Astrocyte (in vitro differentiated cells and primary cell): ENCODE data around the gene TBC1D16. TPM values are rescaled to one million over a fixed set of nuclear protein-coding genes. Genes with fewer than 3 reads are reported as not detected.

Source experiments
- DNase-seq: peaks from one replicate; pipeline ENCODE4 v3.0.0-alpha.2; 2010; ENCODE audit warnings: low read depth
- FAIRE-seq: peaks from 2 replicates; lab custom pipeline; 2011; peaks lifted over from hg19 to GRCh38; lab: Jason Lieb, UNC
- H2AFZ ChIP-seq: 2 replicates; pipeline ENCODE4 v1.6.0; 2012; ENCODE audit warnings: low read depth, low read length, inconsistent platforms
- H3K27ac ChIP-seq: 2 replicates; pipeline ENCODE4 v1.5.1; 2011; ENCODE audit warnings: low read depth, low read length, inconsistent platforms
- H3K27me3 ChIP-seq: 2 replicates; pipeline ENCODE4 v1.6.0; 2011; ENCODE audit warnings: low read length, inconsistent platforms; ENCODE audit not compliant: insufficient read depth
- H3K36me3 ChIP-seq: 2 replicates; pipeline ENCODE4 v1.5.1; 2011; ENCODE audit warnings: low read length, inconsistent platforms; ENCODE audit not compliant: insufficient read depth
- H3K4me1 ChIP-seq: 2 replicates; pipeline ENCODE4 v1.5.1; 2011; ENCODE audit warnings: low read length, inconsistent platforms; ENCODE audit not compliant: insufficient read depth
- H3K4me2 ChIP-seq: 2 replicates; pipeline ENCODE4 v1.6.0; 2012; ENCODE audit warnings: low read length, inconsistent platforms
- H3K4me3 ChIP-seq: 2 replicates; pipeline ENCODE4 v1.5.1; 2011; ENCODE audit warnings: low read depth, mild to moderate bottlenecking, low read length, inconsistent platforms; ENCODE audit not compliant: insufficient read depth
- H3K79me2 ChIP-seq: 2 replicates; pipeline ENCODE4 v1.6.0; 2012; ENCODE audit warnings: mild to moderate bottlenecking, low read length, inconsistent platforms; ENCODE audit not compliant: insufficient read depth
- H3K9ac ChIP-seq: 2 replicates; pipeline ENCODE4 v1.6.0; 2012; ENCODE audit warnings: mild to moderate bottlenecking, low read length, inconsistent platforms
- H3K9me3 ChIP-seq: 2 replicates; pipeline ENCODE4 v1.5.1; 2012; ENCODE audit warnings: low read depth, mild to moderate bottlenecking, low read length, inconsistent platforms; ENCODE audit not compliant: insufficient read depth
- H4K20me1 ChIP-seq: 2 replicates; pipeline ENCODE4 v1.6.0; 2012; ENCODE audit warnings: low read length, inconsistent platforms; ENCODE audit not compliant: insufficient read depth
- H3K27ac Mint-ChIP-seq: one replicate; pipeline ENCODE4 v1.8.0; 2021; ENCODE audit warnings: mild to moderate bottlenecking, mixed read lengths; ENCODE audit not compliant: unreplicated experiment
- H3K27me3 Mint-ChIP-seq: one replicate; pipeline ENCODE4 v1.8.0; 2021; ENCODE audit warnings: low read depth, mixed read lengths; ENCODE audit not compliant: unreplicated experiment
- H3K36me3 Mint-ChIP-seq: one replicate; pipeline ENCODE4 v1.8.0; 2021; ENCODE audit warnings: low read depth, mixed read lengths; ENCODE audit not compliant: unreplicated experiment
- H3K4me1 Mint-ChIP-seq: one replicate; pipeline ENCODE4 v1.8.0; 2021; ENCODE audit warnings: low read depth, mixed read lengths; ENCODE audit not compliant: unreplicated experiment
- H3K4me3 Mint-ChIP-seq: one replicate; pipeline ENCODE4 v1.8.0; 2021; ENCODE audit warnings: mild to moderate bottlenecking, moderate library complexity, mixed read lengths; ENCODE audit not compliant: unreplicated experiment
- H3K9me3 Mint-ChIP-seq: one replicate; pipeline ENCODE4 v1.8.0; 2021; ENCODE audit warnings: mild to moderate bottlenecking, mixed read lengths; ENCODE audit not compliant: unreplicated experiment
- CTCF ChIP-seq: IDR thresholded peaks from 2 replicates; pipeline ENCODE4 v1.5.1; 2011; ENCODE audit warnings: low read depth, mild to moderate bottlenecking, inconsistent platforms, low read length, moderate library complexity; ENCODE audit not compliant: insufficient read depth
- EZH2 ChIP-seq: IDR thresholded peaks from 2 replicates; pipeline ENCODE4 v1.6.1; 2012; ENCODE audit warnings: mild to moderate bottlenecking, low read length, inconsistent platforms; ENCODE audit not compliant: insufficient read depth
- total RNA-seq: library from RNA; stranded (reverse); gene quantifications from 2 replicates; pipeline ENCODE4 v1.2.1, GENCODE V29; 2021

The TBC1D16 gene
- total RNA-seq, 1 donor from 2014 or later = 37.6 TPM

GRCh38 chr17:79977161-79977631, 58.5 kb downstream of the TBC1D16 start:
- Histone ChIP-seq H3K4me1 (peaks cover 6% of the 10 kb centered on the region), H3K4me2 (no peak overlapping the region), H3K36me3 (peaks cover 3% of the 10 kb centered on the region), H3K27ac (no peak overlapping the region), H2AFZ (no peak overlapping the region), H3K9me3 (no peaks in the 10 kb centered on the region), H3K79me2 (no peaks in the 10 kb centered on the region), H3K9ac (no peak overlapping the region), H3K4me3 (no peak overlapping the region), H3K27me3 (no peaks in the 10 kb centered on the region), H4K20me1 (peaks cover 40% of the 10 kb centered on the region)
- Mint-ChIP-seq H3K9me3 (no peaks in the 10 kb centered on the region), H3K36me3 (peaks cover 14% of the 10 kb centered on the region), H3K27me3 (no peaks in the 10 kb centered on the region), H3K27ac (no peak overlapping the region), H3K4me1 (peaks cover 3% of the 10 kb centered on the region), H3K4me3 (no peak overlapping the region)
- no peak for DNase-seq
- FAIRE-seq = no peak
- TF ChIP-seq CTCF (no peak), EZH2 (no peak)

- no peak overlapping the region for H3K4me3 Mint-ChIP-seq
- H3K27me3 Mint-ChIP-seq = no peaks in the 10 kb centered on the region
- H3K36me3 Mint-ChIP-seq = peaks cover 18% of the 10 kb centered on the region
- H3K4me3 ChIP-seq = no peak overlapping the region
- H3K4me1 ChIP-seq = peaks cover 6% of the 10 kb centered on the region
- peaks cover 3% of the 10 kb centered on the region for H3K36me3 ChIP-seq
- no peak overlapping the region for H3K27ac ChIP-seq
- no peaks in the 10 kb centered on the region for H3K9me3 Mint-ChIP-seq
- FAIRE-seq (no peak), DNase-seq (no peak)
- H2AFZ ChIP-seq = no peak overlapping the region
- H3K9me3 ChIP-seq = no peaks in the 10 kb centered on the region
- H3K4me2 ChIP-seq = no peak overlapping the region
- TF ChIP-seq CTCF = no peak
- TF ChIP-seq EZH2 = no peak
- H4K20me1 ChIP-seq = peaks cover 36% of the 10 kb centered on the region
- no peak overlapping the region for H3K9ac ChIP-seq
- H3K4me1 Mint-ChIP-seq = peaks cover 3% of the 10 kb centered on the region
- no peaks in the 10 kb centered on the region for H3K27me3 ChIP-seq
- no peaks in the 10 kb centered on the region for H3K79me2 ChIP-seq
- H3K27ac Mint-ChIP-seq = no peak overlapping the region
These were observed 59.2 kb downstream of the TBC1D16 start for GRCh38 chr17:79976451-79976850.

GRCh38 chr17:79975498-79976134, 60.1 kb downstream of the TBC1D16 start:
- Histone ChIP-seq H3K36me3 (peaks cover 3% of the 10 kb centered on the region), H3K4me1 (peaks cover 6% of the 10 kb centered on the region), H3K4me3 (no peak overlapping the region), H2AFZ (no peak overlapping the region), H4K20me1 (peaks cover 30% of the 10 kb centered on the region), H3K27me3 (no peaks in the 10 kb centered on the region), H3K79me2 (no peaks in the 10 kb centered on the region), H3K27ac (no peak overlapping the region), H3K9ac (no peak overlapping the region), H3K4me2 (no peak overlapping the region), H3K9me3 (no peaks in the 10 kb centered on the region)
- no peak for TF ChIP-seq CTCF
- FAIRE-seq (no peak), DNase-seq (no peak)
- Mint-ChIP-seq H3K36me3 (peaks cover 17% of the 10 kb centered on the region), H3K4me3 (no peak overlapping the region), H3K4me1 (peaks cover 3% of the 10 kb centered on the region), H3K27me3 (no peaks in the 10 kb centered on the region), H3K9me3 (no peaks in the 10 kb centered on the region), H3K27ac (no peak overlapping the region)
